Sigmoid colon (tissue), 7 donors: ENCODE measurements around the gene POP5. TPM values are rescaled to one million over a fixed set of nuclear protein-coding genes. Genes with fewer than 3 reads are reported as not detected.

Source experiments
- DNase-seq: peaks from one replicate; pipeline ENCODE4 v3.0.0-alpha.2; 2019
- H3K27ac ChIP-seq, 4 donors: fragments of 200-600 bp; sonication (generic); one replicate each; pipeline ENCODE4 v1.5.1; 2016 to 2019; ENCODE audit warnings: mild to moderate bottlenecking in 1 of 4
- H3K27me3 ChIP-seq, 3 donors: fragments of 200-600 bp; sonication (generic); one replicate each; pipeline ENCODE4 v1.5.1; 2019; ENCODE audit warnings: mild to moderate bottlenecking in 1 of 3
- H3K36me3 ChIP-seq, 4 donors: fragments of 200-600 bp; sonication (generic); one replicate each; pipeline ENCODE4 v1.5.1; 2016 to 2019
- H3K4me1 ChIP-seq, 4 donors: fragments of 200-600 bp; sonication (generic); one replicate each; pipeline ENCODE4 v1.5.1; 2017 to 2019
- H3K4me3 ChIP-seq, 4 donors: fragments of 200-600 bp; sonication (generic); one replicate each; pipeline ENCODE4 v1.5.1; 2017 to 2019; ENCODE audit warnings: mild to moderate bottlenecking in 2 of 4, moderate library complexity in 1 of 4
- H3K9me3 ChIP-seq, 4 donors: fragments of 200-600 bp in 3 of 4; sonication (generic) in 3 of 4; one replicate each; pipeline versions ENCODE4 v1.5.1 to v1.6.1; 2013 to 2019
- CTCF ChIP-seq, 4 experiments: fragments of 450-650 bp in 3 of 4; fragments of 200-600 bp in 1 of 4; IDR thresholded peaks; one replicate each; pipeline ENCODE4 v1.5.1; 2016 to 2019; ENCODE audit warnings: antibody characterized with exemption in 4 of 4, mild to moderate bottlenecking in 3 of 4, moderate library complexity in 2 of 4
- EP300 ChIP-seq, 4 donors: sonication (generic); formaldehyde crosslinking; IDR thresholded peaks; one replicate each; pipeline ENCODE4 v1.6.1; 2017; ENCODE audit warnings: antibody characterized with exemption in 4 of 4
- POLR2A ChIP-seq, 2 donors: fragments of 450-650 bp; IDR thresholded peaks; one replicate each; pipeline ENCODE4 v1.6.1; 2016; ENCODE audit warnings: antibody characterized with exemption in 2 of 2, mild to moderate bottlenecking in 2 of 2, moderate library complexity in 2 of 2
- POLR2AphosphoS5 ChIP-seq, 4 donors: sonication (generic); formaldehyde crosslinking; IDR thresholded peaks; one replicate each; pipeline ENCODE4 v1.6.1; 2017; ENCODE audit warnings: antibody characterized with exemption in 4 of 4
- WGBS, 2 donors: extraction: QIAGEN DNeasy Blood & Tissue Kit; methylation state at CpG; one replicate each; pipeline ENCODE4 v1.1.7; 2013; 5-methylcytosine and 5-hydroxymethylcytosine counted together
- intact Hi-C: fragments of 100-400 bp; cut with DNase I; formaldehyde crosslinking; loops from one replicate; pipeline ENCODE4 v1.15.1; 2023
- polyA plus RNA-seq, 3 donors: library from polyadenylated mRNA; stranded (reverse); fragments of 200-250 nt; gene quantifications; one replicate each; pipeline ENCODE4 v1.2.3, GENCODE V29; 2013
- total RNA-seq, 4 donors: library from RNA; depleted of rRNA; stranded (reverse); fragments of >200 nt; gene quantifications; one replicate each; pipeline ENCODE4 v1.1.0, GENCODE V29; 2016
- donor health status: healthy with polysubstance abuse.
- donor health status: Bipolar disorder and iron deficiency.
- donor health status: healthy.

Gene POP5
- total and polyA plus RNA-seq, 7 donors: 21.0 to 58.0 (median 27.8) TPM

GRCh38 chr12:120540445-120540844 lies 40.8 kb downstream of the POP5 start:
- 36 to 41% methylated on average over 3 of the region's 3 CpGs for WGBS, 2 donors
- Histone ChIP-seq H3K27ac (peak overlapping the region; percentile 93 to 99 (median 96)), H3K36me3 (peaks cover 0 to 10% (median 0%) of the 10 kb centered on the region in 4 donors), H3K4me1 (peaks cover 0 to 97% (median 93%) of the 10 kb centered on the region in 4 donors), H3K4me3 (no peak overlapping the region), H3K27me3 (no peaks in the 10 kb centered on the region), H3K9me3 (no peaks in the 10 kb centered on the region)
- TF ChIP-seq CTCF (IDR thresholded peaks at IDR 0.05): no peak
- no peak for TF ChIP-seq EP300 (IDR thresholded peaks at IDR 0.05)
- no peak for TF ChIP-seq POLR2A (IDR thresholded peaks at IDR 0.05)
- intact Hi-C loops: no loop called here
- no peak for DNase-seq

DNA sequence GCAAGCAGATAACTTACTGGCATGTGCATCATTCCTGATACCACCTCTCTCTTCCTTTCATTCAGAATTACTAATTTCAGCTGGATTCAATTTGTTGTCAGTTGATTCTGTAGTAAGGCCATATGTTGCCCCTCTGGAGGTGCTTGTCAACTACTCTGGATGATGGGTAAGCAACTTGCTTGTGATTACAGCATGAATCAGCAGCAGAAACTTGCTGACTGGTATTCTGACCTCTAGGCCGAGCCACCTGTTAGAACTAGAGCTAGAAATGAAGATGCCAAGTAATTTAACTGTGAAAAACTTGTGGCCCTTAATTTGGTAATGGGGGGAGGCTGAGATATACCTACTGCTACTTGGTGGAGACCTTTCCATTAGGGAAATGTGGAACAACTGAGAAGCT lies 41.9 kb downstream of the POP5 start:
- DNase-seq: peak; percentile 25
- Histone ChIP-seq H3K4me3 (no peak overlapping the region), H3K9me3 (no peaks in the 10 kb centered on the region), H3K27me3 (no peaks in the 10 kb centered on the region), H3K4me1 (peaks cover 0 to 93% (median 88%) of the 10 kb centered on the region in 4 donors), H3K27ac (peak overlapping the region; percentile 93 to 99 (median 96)), H3K36me3 (peaks cover 0 to 10% (median 0%) of the 10 kb centered on the region in 4 donors)
- 73 to 74% methylated on average over 1 of the region's 1 CpG for WGBS, 2 donors
- intact Hi-C loops: loop anchor here (10.0 kb wide), 1 partner anchor 105 kb away; the partner anchor contains the start of gene COX6A1
- TF ChIP-seq POLR2AphosphoS5 (IDR thresholded peaks at IDR 0.05): no peak
- TF ChIP-seq EP300 (IDR thresholded peaks at IDR 0.05): no peak
- TF ChIP-seq CTCF (IDR thresholded peaks at IDR 0.05): no peak
- TF ChIP-seq POLR2A (IDR thresholded peaks at IDR 0.05): no peak

- H3K27ac ChIP-seq: peak overlapping the region; percentile 93 to 99 (median 96)
- 14 to 22% methylated on average over 6 of the region's 6 CpGs for WGBS, 2 donors
- peaks cover 0 to 10% (median 0%) of the 10 kb centered on the region in 4 donors for H3K36me3 ChIP-seq
- peaks cover 0 to 86% (median 82%) of the 10 kb centered on the region in 4 donors for H3K4me1 ChIP-seq
- DNase-seq: peak; percentile 84
- peak overlapping the region in 3 of 4 donors; percentile 13 to 98 (median 92) for H3K4me3 ChIP-seq
- no peaks in the 10 kb centered on the region for H3K9me3 ChIP-seq
- no peaks in the 10 kb centered on the region for H3K27me3 ChIP-seq
- intact Hi-C loops: loop anchor here (10.0 kb wide), 1 partner anchor 104 kb away; the partner anchor contains the start of gene COX6A1
- TF ChIP-seq EP300 (IDR thresholded peaks at IDR 0.05): peak in 1 of 4 donors; percentile 34
- TF ChIP-seq POLR2A (IDR thresholded peaks at IDR 0.05): no peak
- TF ChIP-seq CTCF (IDR thresholded peaks at IDR 0.05): no peak
- peak in 3 of 4 donors; percentile 52 to 68 (median 57) for TF ChIP-seq POLR2AphosphoS5 (IDR thresholded peaks at IDR 0.05)
These were observed 42.7 kb downstream of the POP5 start for GRCh38 chr12:120538281-120539156.

DNA sequence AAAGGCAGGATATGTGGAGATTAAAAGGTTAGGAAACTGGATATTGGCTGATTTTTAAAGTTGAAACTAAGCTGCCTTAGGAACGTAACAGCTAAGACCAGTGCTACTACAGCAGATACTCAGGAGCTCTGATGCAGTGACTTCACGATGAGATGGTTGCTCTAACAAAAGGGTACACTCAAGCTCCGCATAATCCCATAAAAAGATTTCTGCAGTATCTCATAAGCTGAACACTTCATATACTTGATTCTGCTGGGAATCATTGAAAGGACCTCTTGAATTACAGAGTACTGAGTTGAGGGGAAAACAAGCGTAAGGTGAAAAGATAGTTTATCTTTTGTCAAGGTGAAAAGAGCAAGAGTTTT lies 43.4 kb downstream of the POP5 start:
- Histone ChIP-seq H3K4me3 (peak overlapping the region in 3 of 4 donors; percentile 13 to 98 (median 92)), H3K9me3 (no peaks in the 10 kb centered on the region), H3K36me3 (peaks cover 0 to 10% (median 0%) of the 10 kb centered on the region in 4 donors), H3K4me1 (peaks cover 0 to 79% (median 75%) of the 10 kb centered on the region in 4 donors), H3K27ac (peak overlapping the region; percentile 93 to 99 (median 96)), H3K27me3 (no peaks in the 10 kb centered on the region)
- no peak for TF ChIP-seq CTCF (IDR thresholded peaks at IDR 0.05)
- TF ChIP-seq EP300 (IDR thresholded peaks at IDR 0.05): no peak
- no peak for TF ChIP-seq POLR2AphosphoS5 (IDR thresholded peaks at IDR 0.05)
- no peak for TF ChIP-seq POLR2A (IDR thresholded peaks at IDR 0.05)
- intact Hi-C loops: loop anchor here (10.0 kb wide), 1 partner anchor 103 kb away; the partner anchor contains the start of gene COX6A1
- WGBS, 2 donors: 54 to 57% methylated on average over 4 of the region's 4 CpGs
- peak; percentile 12 for DNase-seq
